Upper lobe of right lung (tissue), 1 donor: ENCODE results near the gene SHH. TPM values are rescaled to one million over a fixed set of nuclear protein-coding genes. Genes with fewer than 3 reads are reported as not detected.
A peak's percentile ranks its signal among the peaks of the same experiment; 100 is the strongest.

ENCODE experiments used
- ATAC-seq: fragments of 200-7000 bp; cut with Tn5 transposase; one replicate; pipeline ENCODE4 v1.9.1; 2020; ENCODE audit warnings: mild to moderate bottlenecking, moderate library complexity
- DNase-seq: peaks from one replicate; pipeline ENCODE4 v3.0.0-alpha.2; 2020
- H3K27ac ChIP-seq: fragments of 200-600 bp; one replicate; pipeline ENCODE4 v1.8.0; 2022
- H3K27me3 ChIP-seq: fragments of 200-600 bp; one replicate; pipeline ENCODE4 v1.8.0; 2022; ENCODE audit warnings: mild to moderate bottlenecking
- H3K36me3 ChIP-seq: fragments of 200-600 bp; one replicate; pipeline ENCODE4 v1.8.0; 2022
- H3K4me1 ChIP-seq: fragments of 200-600 bp; one replicate; pipeline ENCODE4 v1.8.0; 2022
- H3K4me3 ChIP-seq: fragments of 200-600 bp; one replicate; pipeline ENCODE4 v1.8.0; 2022; ENCODE audit warnings: mild to moderate bottlenecking
- H3K9me3 ChIP-seq: fragments of 200-600 bp; one replicate; pipeline ENCODE4 v1.8.0; 2022
- CTCF ChIP-seq: fragments of 200-600 bp; IDR thresholded peaks from one replicate; pipeline ENCODE4 v1.8.0; 2022; ENCODE audit warnings: antibody characterized with exemption
- intact Hi-C: fragments of 100-400 bp; cut with DNase I; formaldehyde crosslinking; loops from one replicate; pipeline ENCODE4 v1.11.0; 2022
- total RNA-seq: library from RNA; stranded (reverse); fragmentation: NEBNext Ultra II Directional; extraction: Animal tissue kit (Norgen Biotek cat#: 25700); gene quantifications from one replicate; pipeline ENCODE4 v1.2.1, GENCODE V29; 2021
- donor health status: DM: no; HTN: yes; CAD: no; lungs with severe emphysema.

SHH gene
- total RNA-seq, 1 donor from 2014 or later, result 10.1 TPM

- H3K4me1 ChIP-seq, result no peaks in the 10 kb centered on the region
- intact Hi-C loops, result no loop called here
- H3K27ac ChIP-seq, result no peak overlapping the region
- ATAC-seq, result no peak
- TF ChIP-seq CTCF, result no peak
- no peaks in the 10 kb centered on the region for H3K36me3 ChIP-seq
- H3K4me3 ChIP-seq, result no peak overlapping the region
- DNase-seq, result peak; percentile 52
- H3K27me3 ChIP-seq, result no peaks in the 10 kb centered on the region
- H3K9me3 ChIP-seq, result no peaks in the 10 kb centered on the region
These were observed 18.9 kb upstream of the SHH start for GRCh38 chr7:155830961-155831806.

- TF ChIP-seq CTCF, result no peak
- intact Hi-C loops, result no loop called here
These were observed 17.7 kb upstream of the SHH start for GRCh38 chr7:155829796-155830470.

GRCh38 chr7:155825336-155825735, 13.1 kb upstream of the SHH start:
- Histone ChIP-seq H3K36me3 (no peaks in the 10 kb centered on the region), H3K9me3 (no peaks in the 10 kb centered on the region), H3K27ac (no peak overlapping the region), H3K27me3 (no peaks in the 10 kb centered on the region), H3K4me3 (no peak overlapping the region), H3K4me1 (no peaks in the 10 kb centered on the region)
- TF ChIP-seq CTCF, result no peak
- intact Hi-C loops, result no loop called here
- ATAC-seq (no peak), DNase-seq (no peak)

More at GRCh38 chr7:155829796-155830470, 17.7 kb upstream of the SHH start:
- Histone ChIP-seq H3K36me3 (no peaks in the 10 kb centered on the region), H3K4me1 (no peaks in the 10 kb centered on the region), H3K4me3 (no peak overlapping the region), H3K27ac (no peak overlapping the region), H3K9me3 (no peaks in the 10 kb centered on the region), H3K27me3 (no peaks in the 10 kb centered on the region)
- DNase-seq, result no peak
- ATAC-seq, result no peak

- Histone ChIP-seq H3K4me1 (no peaks in the 10 kb centered on the region), H3K27ac (no peak overlapping the region), H3K4me3 (no peak overlapping the region), H3K36me3 (no peaks in the 10 kb centered on the region), H3K27me3 (no peaks in the 10 kb centered on the region), H3K9me3 (no peaks in the 10 kb centered on the region)
- no peak for TF ChIP-seq CTCF
- intact Hi-C loops, result no loop called here
- peak; percentile 71 for DNase-seq
- ATAC-seq, result peak; percentile 51
These were observed 12.1 kb upstream of the SHH start for GRCh38 chr7:155824227-155824886.

- Histone ChIP-seq H3K36me3 (no peaks in the 10 kb centered on the region), H3K27ac (no peak overlapping the region), H3K9me3 (no peaks in the 10 kb centered on the region), H3K4me1 (no peaks in the 10 kb centered on the region), H3K27me3 (no peaks in the 10 kb centered on the region), H3K4me3 (no peak overlapping the region)
- DNase-seq, result no peak
- TF ChIP-seq CTCF, result no peak
- intact Hi-C loops, result no loop called here
- no peak for ATAC-seq
These were observed 9.6 kb upstream of the SHH start for GRCh38 chr7:155821851-155822250.
